ENCODE results near the gene ZNF804A.

ZNF804A gene

GRCh38 chr2:184927040-184927439 lies 328.7 kb downstream of the ZNF804A start:
- no peak for DNase-seq (ENCODE audit: low read depth in 2 of 2, low spot score in 1 of 2)

GRCh38 chr2:184936761-184937160 lies 338.4 kb downstream of the ZNF804A start:
- DNase-seq (ENCODE audit: low read depth in 2 of 2, low spot score in 1 of 2) = no peak

GRCh38 chr2:184938221-184938985 lies 340.1 kb downstream of the ZNF804A start:
- no peak for DNase-seq (ENCODE audit: low read depth in 2 of 2, low spot score in 1 of 2)

- DNase-seq (ENCODE audit: low read depth in 2 of 2, low spot score in 1 of 2) = no peak
Observed at GRCh38 chr2:184945326-184945725, 347.0 kb downstream of the ZNF804A start.

- no peak for DNase-seq (ENCODE audit: low read depth in 2 of 2, low spot score in 1 of 2)
Observed at GRCh38 chr2:184945824-184946223, 347.5 kb downstream of the ZNF804A start.

GRCh38 chr2:184956856-184957255 lies 358.5 kb downstream of the ZNF804A start:
- DNase-seq (ENCODE audit: low read depth in 2 of 2, low spot score in 1 of 2) = no peak

- DNase-seq (ENCODE audit: low read depth in 2 of 2, low spot score in 1 of 2) = no peak
Observed at GRCh38 chr2:184971546-184972068, 373.3 kb downstream of the ZNF804A start.

Measured in stimulated activated CD8-positive, alpha-beta memory T cell treated with anti-CD3 and anti-CD28 coated beads, Interleukin-4, amount 100 ng/mL, for 1 hour (primary cell).